Measurements from ENCODE around the gene RGL4.
"Not testable (repeated sequence)": the region's sequence is repeated elsewhere in the genome, so short reads cannot be mapped to it uniquely, and the experiment has no call there.

RGL4 gene

DNA sequence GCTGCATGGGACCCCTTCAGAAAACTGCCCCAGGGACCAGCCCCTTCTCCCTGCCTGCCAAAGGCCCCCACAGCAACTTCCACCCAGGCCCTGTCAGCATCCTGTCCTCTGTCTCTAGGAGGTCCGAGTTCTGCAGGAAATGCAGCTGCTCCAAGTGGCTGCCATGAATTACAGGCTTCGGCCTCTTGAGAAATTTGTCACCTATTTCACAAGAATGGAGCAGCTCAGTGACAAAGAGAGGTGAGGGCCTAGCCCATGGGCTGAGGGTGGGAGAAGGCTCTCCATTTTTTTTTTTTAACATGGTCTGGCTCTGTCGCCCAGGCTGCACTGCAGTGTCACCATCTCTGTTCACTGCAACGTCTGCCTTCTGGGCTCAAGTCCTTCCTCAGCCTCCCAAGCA, 7.3 kb downstream of the RGL4 start:
- DNase-seq (ENCODE audit: low spot score): no peak

DNA sequence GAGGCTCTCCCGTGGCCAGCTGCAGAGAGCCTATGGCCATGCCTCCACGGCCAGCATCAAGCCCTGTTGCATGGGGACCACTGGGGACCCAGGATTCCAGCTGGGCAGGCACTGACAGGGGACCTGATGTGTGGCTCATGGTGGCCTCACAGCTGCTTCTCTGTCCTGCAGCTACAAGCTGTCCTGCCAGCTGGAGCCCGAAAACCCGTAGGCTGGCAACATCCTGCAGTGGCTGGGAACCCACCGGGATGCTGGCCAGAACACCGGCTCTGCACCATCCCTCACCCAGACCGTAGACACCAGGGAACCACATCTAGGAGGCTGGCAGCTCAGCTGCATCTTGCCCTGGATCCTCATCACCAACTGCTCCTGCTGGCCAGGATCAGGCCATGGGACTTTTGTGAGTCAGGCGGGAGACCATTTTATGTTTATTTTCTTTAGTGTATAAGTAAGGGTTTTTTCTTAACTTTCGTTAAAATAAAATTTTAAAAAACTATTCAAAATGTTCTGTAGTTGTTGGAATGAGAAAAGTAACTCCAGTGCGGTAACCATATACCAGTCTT, 7.9 kb downstream of the RGL4 start:
- DNase-seq (ENCODE audit: low spot score): no peak

DNA sequence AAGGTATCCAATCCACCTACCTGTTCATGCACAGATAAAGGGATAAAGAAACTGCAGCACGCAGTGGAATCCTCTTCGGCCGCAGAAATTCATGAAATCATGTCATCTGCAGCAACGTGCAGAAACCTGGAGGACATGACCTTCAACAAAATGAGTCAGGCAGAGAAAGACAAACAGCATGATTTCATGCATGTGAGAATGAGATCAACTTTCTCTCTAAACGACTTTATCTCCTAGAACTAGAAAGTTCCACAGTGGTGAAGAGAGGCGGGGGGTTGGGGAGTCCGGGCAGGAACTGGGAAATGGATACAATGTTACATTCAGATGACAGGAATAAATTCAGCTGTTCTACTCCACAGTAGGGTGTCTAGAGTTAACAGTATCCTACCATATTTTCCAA, 9.9 kb downstream of the RGL4 start:
- no peak for DNase-seq (ENCODE audit: low spot score)

DNA sequence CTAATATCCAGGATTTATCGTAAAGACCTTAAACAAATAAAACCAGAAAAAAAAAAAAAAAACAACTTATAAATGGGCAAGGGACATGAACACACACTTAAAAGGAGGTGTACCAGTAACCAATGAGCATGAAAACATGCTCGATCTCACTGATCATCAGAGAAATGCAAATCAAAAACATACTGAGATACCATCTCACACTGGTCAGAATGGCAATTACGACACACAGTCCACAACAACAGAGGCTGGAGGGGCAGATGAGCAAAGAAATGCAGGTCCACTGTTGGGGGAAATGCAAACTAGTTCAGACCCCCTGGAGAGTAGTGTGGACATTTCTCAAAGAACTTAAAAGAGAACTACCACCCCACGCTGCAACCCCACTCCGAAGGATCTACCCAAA, 13.2 kb downstream of the RGL4 start:
- DNase-seq (ENCODE audit: low spot score): no peak

DNA sequence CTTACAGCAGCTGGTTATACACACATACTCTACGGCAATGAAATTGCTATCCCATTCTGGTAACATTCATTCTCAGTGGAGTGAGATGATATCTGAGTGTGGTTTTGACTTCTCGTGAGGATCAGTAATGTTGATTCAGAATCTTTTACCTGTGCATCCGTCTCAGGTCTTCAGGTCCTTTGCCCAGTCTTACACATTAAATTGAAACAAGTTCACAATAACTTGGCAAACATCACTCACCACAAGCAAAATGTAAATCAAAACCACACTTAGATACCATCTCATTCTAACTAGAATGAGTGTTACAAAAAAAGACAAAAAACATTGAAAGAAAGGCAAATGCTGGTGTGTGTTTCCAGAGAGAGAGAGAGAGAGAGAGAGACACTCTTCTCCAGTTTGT, 14.0 kb downstream of the RGL4 start:
- DNase-seq (ENCODE audit: low spot score): no peak

DNA sequence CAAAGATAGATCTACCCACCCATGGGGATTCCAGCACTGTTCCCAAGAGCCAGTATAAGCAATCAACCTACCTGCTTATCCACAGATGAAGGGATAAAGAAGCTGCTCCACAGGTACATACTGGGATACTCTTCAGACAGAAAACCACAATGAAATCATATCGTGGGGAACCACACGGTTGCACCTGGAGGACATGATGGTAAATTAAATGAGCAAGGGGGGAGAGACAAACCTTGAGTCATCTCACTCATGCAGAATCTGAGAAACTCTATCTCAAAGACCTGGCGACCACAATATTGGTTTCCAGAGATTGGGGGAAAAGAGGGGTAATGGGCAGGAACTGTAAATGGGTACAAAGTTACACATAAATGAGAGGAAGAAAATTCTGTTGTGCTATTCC, 14.5 kb downstream of the RGL4 start:
- no peak for DNase-seq (ENCODE audit: low spot score)

DNA sequence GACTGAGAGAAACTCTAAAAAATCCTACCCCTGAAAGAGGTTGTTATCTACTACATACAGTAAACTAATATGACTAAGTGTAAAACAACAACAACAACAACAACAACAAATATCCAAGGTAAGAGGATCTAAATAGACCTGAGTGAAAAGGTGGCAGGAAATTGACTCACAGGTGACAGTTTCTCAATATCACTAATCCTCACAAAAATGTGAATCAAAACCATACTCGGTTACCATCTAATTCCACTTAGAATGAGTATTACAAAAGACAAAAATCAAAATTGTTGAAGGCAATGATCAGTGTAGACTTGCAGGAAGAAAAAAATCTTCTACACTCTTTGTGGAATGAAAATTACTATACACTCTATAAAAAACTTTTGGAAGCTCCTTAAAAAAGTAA, 17.5 kb downstream of the RGL4 start:
- no peak for DNase-seq (ENCODE audit: low spot score)

DNA sequence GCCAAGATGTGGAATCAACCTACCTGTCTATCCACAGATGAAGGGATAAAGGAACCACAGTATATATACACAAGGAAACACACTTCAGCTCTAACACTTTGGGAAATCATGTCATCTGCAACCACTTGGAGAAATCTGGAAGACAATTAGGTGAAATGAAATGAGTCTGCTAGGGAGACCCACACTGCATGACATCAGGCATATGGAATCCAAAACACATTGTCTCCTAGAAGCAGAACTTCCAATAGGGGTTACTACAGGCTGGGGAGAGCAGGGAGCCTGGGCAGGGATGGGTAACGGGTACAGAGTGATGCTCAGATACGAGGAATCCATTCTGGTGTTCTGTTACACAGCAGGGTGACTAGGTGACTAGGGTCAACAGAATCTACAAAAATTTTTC, 18.3 kb downstream of the RGL4 start:
- no peak for DNase-seq (ENCODE audit: low spot score)

DNA sequence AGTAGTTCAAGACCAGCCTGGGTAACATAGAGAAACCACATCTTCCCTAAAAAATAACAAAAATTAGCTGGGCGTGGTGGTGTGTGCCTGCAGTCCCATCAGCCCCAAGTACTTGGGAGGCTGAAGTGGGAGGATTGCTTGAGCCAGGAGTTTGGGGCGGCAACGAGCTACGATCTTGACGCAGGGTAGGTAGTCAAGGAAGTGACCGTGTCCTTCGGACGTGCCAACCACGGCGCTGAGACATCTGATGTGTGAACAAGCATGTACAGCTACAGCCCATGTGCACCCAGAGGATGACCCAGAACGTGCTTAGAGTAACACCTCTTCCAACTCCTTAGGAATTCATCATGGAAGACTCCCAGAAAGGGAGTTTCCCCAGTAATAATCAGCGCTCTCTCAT, 21.4 kb downstream of the RGL4 start:
- no peak for DNase-seq (ENCODE audit: low spot score)

DNA sequence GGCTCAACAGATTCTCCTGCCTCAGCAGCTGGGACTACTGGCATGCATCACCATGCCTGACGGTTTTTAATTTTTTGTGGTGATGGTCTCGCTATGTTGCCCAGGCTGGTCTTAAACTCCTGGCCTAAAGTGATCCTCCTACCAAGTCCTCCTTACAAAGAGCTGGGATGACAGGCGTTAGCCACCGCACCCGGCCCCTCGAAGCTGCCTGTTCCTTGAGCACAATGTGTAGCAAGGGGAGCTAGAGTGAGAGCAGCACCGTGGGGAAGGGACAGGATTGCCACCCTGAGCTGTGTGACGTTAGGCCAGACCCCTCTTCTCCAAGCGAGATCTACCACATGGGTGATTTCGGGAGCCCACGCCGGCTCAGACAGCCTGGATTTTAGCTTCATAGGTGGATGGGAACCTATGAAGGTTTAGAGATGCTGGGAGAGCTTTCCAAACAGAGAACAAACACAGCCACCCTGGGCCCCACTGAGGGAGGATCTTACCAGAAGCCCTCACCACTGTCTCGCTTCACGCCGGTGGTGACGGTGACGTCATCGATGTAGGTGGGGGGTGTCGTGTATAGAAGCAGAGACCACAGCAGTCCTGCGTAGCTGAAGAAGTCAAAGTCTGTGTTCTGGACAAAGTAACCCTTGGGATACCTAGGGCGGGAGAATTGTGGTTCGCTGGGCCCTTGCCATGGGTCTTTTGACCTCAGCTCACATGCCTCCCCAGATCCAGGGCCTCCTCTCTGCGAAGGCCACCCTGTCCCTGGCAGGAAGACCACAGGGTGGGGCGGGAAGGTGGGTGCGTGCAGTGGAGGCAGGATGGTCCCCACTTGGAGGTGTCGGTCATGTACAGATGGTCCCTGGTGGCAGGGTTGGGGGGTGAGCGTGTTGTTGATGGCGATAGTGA, 23.1 kb downstream of the RGL4 start:
- DNase-seq (ENCODE audit: low spot score): no peak

DNA sequence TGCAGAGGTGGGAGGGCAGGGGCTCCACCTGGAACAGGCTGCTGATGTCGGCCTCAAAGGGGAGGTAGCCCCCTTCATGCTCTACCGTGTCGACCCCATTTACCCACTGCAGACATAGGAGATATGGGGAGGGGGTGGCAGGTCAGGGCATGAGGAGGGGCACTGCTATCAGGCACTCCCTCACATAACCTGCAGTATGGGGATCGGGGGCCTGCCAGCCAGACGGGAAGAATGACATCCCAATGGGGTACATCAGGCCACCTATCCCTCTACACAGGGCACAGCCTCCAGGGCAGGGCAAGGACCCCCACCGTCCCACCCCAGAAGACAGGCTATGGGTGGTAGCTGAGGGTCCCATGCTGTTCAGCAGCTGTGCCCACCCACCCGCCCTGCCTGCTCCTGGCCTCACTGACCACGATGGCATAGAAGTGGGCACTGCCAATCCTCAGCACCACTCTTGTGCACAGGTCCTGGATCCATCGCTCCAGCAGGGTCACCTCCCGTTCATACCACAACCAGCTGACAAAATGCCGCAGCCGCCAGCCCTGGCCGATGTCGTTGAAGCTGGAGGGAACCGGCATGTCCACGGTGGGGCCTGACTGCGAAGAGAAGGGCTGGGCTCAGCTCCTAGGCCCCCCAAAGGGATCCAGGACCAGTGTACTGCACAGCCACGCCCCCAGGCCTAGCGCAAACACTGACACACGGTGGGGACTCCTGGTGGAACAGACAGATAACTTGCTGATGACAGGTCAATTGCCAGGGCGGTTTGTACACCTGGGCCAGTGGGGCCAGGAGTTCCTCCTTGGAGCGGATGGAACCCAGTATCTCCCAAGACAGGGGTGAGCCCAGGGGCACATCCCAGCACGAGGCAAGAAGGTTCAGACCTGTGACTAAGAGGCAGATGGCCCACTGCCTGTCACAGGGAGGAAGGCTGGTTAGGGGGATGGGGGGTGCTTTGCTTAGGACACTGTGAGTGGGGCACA, 24.1 kb downstream of the RGL4 start:
- peak; percentile 23 for DNase-seq (ENCODE audit: low spot score)

DNA sequence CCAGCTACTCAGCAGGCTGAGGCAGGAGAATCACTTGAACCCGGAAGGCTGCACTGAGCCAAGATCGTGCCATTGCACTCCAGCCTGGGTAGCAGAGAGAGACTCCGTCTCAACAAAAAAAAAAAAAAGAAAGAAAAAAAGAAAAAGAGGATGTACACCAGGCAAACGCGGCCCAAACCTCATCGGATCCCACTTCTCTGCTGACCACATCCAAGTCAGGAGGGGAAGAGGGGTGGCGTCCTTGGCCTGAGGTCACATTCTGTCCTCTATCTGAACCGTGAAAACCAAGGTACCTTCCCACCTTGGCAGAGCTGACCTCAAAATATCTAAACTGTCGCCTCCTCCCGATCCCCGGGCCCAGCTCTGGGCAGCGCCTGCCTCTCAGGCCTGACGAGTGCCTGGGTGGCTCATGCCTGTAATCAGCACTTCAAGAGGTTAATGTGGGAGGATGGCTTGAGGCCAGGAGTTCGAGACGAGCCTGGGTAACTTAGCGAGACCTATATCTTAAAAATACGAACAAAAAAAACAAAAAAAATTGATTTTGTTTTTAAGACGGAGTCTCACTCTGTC, 25.1 kb downstream of the RGL4 start:
- no peak for DNase-seq (ENCODE audit: low spot score)

DNA sequence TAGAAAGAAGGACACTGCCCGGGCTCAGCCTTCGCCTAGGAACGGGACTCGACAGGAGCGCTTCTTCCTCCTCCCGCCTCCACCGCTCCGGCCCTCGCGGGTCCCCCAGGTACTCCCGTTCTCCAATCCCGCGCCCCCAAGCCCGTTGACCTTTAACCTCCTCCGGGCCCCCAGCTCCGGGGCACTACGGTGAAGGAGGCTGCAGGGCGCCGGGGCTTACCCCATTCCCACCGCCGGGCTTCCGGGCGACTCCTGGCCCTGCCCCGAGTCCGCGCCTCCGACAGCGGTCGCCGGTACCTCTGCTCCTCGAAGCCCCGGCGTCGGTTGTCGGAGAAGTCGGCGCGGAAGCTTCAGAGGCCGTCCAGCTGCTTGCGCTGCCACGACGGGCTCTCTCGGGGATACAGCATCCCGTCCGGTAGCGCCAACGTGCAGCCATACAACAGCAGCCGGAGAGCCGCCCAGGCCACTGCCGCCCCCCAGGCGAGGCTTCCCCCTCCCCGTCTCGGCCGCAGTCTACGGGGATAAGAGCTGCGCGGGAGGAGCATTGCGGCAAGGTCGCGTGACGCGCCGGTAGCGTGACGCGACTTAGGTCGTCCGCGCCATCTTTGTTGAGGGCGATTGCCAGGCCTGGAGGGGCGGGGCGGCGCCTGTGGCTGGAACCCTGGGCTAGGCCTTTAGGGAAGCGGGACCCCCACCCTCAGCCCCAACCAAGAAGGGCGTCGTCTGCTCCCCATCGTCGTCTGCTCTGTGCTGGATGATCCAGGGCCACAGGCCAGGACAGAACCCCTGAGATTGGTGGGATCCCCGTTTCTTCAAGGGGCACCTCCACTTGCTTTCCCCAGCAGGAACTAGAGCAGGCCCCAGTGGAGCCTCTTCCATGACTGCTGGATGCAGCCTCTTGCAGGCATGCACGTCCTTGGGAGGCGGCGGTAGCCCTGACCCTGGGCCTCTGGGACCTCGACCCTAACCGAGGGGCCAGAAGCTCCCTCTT, 26.3 kb downstream of the RGL4 start:
- peak; percentile 87 for DNase-seq (ENCODE audit: low spot score)

DNA sequence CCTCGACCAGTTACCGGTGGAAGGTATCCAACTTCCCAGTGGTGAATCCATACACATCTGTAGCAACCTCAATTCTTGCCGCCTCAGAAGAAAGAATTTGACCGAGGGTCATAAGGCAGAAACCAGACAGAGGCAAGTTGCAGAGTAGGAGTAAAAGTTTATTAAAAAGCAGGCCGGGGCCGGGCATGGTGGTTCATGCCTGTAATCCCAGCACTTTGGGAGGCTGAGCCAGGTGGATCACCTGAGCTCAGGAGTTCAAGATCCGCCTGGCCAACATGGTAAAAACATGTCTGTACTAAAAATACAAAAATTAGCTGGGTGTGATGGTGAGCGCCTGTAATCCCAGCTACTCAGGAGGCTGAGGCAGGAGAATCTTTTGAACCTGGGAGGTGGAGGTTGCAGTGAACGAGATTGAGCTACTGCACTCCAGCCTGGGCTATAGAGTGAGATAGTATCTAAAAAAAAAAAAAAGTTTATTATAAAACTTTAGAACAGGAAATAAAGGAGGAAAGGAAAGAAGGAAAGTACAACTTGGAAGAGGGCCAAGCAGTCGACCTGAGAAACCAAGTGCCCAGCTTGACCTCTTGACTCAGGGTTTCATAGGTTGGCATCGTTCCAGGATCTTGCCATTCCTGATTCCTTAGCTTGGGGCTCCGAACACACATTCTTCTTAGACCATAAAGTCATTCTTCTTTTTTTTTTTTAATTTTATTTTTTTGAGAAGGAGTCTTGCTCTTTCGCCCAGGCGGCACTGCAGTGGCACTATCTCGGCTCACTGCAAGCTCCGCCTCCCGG, 27.8 kb downstream of the RGL4 start:
- DNase-seq (ENCODE audit: low spot score): no peak

DNA sequence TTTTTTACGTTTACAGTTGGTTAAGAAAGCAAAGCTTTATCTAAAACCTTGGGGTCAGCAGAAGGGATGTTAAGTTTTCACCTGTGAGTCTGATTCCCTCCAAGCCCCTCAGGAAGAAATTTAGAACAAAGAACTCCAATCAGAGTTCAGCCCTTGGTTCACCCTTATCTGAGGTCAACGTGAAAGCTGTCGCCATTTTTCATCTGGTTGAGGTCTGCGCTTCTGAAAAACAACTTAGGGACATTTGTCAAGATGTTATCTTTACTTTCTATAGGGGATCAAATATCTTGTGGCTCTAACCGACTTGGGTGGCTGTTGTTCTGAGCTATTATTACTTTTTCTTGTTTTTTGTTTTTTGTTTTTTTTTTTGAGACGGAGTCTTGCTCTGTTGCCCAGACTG, 30.0 kb downstream of the RGL4 start:
- DNase-seq (ENCODE audit: low spot score): no peak

DNA sequence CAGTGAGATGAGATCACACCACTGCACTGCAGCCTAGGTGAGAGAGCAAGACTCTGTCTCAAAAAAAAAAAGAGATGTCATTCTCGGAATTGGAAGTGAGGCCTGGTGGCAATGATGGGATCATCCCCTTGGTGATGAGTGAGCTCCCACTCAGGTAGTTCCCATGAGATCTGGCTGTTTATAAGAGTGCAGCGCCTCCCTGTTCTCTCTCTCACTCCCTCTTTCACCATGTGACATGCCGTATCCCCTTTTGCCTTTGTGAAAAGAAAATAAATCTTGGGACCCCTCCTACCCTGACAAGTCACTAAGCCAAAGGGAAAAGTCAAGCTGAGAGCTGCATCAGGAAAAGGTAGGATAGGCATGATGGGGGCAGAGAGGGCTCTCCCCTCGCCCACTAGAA, 31.3 kb downstream of the RGL4 start:
- DNase-seq (ENCODE audit: low spot score): no peak

DNA sequence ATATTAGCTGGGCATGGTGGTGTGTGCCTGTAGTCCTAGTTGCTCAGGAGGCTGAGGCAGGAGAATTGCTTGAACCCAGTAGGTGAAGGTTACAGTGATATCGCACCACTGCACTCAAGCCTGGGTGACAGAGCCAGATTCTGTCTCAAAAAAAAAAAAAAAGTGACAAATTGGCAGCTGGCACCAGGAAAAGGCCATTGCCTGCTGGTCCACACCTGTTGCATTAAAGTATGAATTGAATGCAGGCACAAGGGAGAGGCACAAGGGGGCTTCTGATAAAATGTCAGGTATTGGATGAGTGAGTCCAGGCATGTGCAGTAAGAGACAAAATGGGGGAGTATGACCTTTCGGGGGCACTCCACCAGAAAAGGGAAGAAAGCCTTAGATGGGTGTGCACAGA, 31.9 kb downstream of the RGL4 start:
- no peak for DNase-seq (ENCODE audit: low spot score)

DNA sequence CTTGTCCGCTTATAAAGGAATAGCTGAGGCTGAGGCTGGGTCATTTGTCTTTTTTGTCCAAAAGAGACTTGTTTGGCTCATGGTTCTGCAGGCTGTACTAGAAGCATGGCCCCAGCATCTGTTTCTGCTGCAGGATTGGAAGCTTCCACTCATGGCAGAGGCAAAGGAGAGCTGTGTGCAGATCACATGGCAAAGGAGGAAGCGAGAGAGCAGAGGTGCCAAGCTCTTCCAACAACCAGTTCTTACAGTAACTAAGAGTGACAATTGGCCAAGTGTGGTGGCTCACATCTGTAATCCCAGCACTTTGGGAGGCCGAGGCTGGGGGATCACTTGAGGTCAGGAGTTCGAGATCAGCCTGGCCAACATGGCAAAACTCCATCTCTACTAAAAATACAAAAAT, 37.3 kb downstream of the RGL4 start:
- DNase-seq (ENCODE audit: low spot score): not testable (repeated sequence)

DNA sequence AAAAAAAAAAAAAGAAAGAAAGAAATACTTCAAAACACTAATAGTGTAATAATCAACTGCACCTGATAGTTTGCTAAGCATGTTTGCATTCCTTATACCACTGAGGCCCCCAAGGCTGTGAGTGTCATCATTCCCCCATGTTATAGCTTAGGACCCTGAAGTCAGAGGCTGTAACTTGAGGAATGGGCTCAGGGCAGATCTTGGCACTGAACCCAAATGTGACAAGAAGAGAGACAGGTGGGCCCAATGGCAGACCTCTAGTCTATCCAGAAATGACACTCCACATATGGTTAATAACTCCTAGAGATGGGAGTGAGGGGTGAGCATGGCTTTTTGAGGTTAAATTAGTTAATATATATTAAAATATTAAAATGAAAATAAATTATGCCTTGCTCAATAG, 46.9 kb downstream of the RGL4 start:
- DNase-seq (ENCODE audit: low spot score): no peak
